Epithelial cell of esophagus (primary cell): ENCODE results near the gene KCNE4.
"Not testable (repeated sequence)": the region's sequence is repeated elsewhere in the genome, so short reads cannot be mapped to it uniquely, and the experiment has no call there.

ENCODE experiments used
- DNase-seq: peaks from one replicate; pipeline ENCODE4 v3.0.0; 2010; ENCODE audit warnings: low read depth
- H3K4me3 ChIP-seq: 2 replicates; pipeline ENCODE4 v1.5.1; 2011; ENCODE audit warnings: mild to moderate bottlenecking, low read length, control low read depth
- CTCF ChIP-seq: IDR thresholded peaks from 2 replicates; pipeline ENCODE4 v1.5.1; 2011; ENCODE audit warnings: low read depth, mild to moderate bottlenecking, low read length, control low read depth, inconsistent platforms; ENCODE audit not compliant: insufficient read depth; ENCODE audit errors: missing control alignments

The KCNE4 gene

GRCh38 chr2:223075301-223076270, 23.6 kb downstream of the KCNE4 start:
- no peak for DNase-seq
- no peak overlapping the region for H3K4me3 ChIP-seq
- TF ChIP-seq CTCF, result no peak

- TF ChIP-seq CTCF, result no peak
- H3K4me3 ChIP-seq, result no peak overlapping the region
- peak; percentile 52 for DNase-seq
These were observed 24.6 kb downstream of the KCNE4 start for GRCh38 chr2:223076573-223076972.

GRCh38 chr2:223078482-223078881, 26.5 kb downstream of the KCNE4 start:
- no peak overlapping the region for H3K4me3 ChIP-seq
- no peak for DNase-seq
- no peak for TF ChIP-seq CTCF

GRCh38 chr2:223079378-223079777, 27.4 kb downstream of the KCNE4 start:
- no peak for DNase-seq
- no peak for TF ChIP-seq CTCF

GRCh38 chr2:223079925-223080324, 27.9 kb downstream of the KCNE4 start:
- TF ChIP-seq CTCF, result no peak
- no peak for DNase-seq
- H3K4me3 ChIP-seq, result no peak overlapping the region

More at GRCh38 chr2:223079378-223079777, 27.4 kb downstream of the KCNE4 start:
- H3K4me3 ChIP-seq, result no peak overlapping the region

- DNase-seq, result not testable (repeated sequence)
These were observed 28.9 kb downstream of the KCNE4 start for GRCh38 chr2:223080790-223081360.

GRCh38 chr2:223081789-223082188, 29.8 kb downstream of the KCNE4 start:
- H3K4me3 ChIP-seq, result no peak overlapping the region
- no peak for TF ChIP-seq CTCF
- DNase-seq, result no peak

More at GRCh38 chr2:223080790-223081360, 28.9 kb downstream of the KCNE4 start:
- not testable (repeated sequence) for H3K4me3 ChIP-seq
